Stimulated activated CD4-positive, alpha-beta T cell treated with anti-CD3 and anti-CD28 coated beads, Interleukin-1b, Interleukin-23, amount 100 ng/mL, for 4 hours (primary cell): ENCODE data around the gene EIF2A.
A peak's percentile ranks its signal among the peaks of the same experiment; 100 is the strongest.
"Not testable (repeated sequence)": the region's sequence is repeated elsewhere in the genome, so short reads cannot be mapped to it uniquely, and the experiment has no call there.

Experiments
- DNase-seq, 2 donors: peaks; one replicate each; pipeline ENCODE4 v3.0.0-alpha.2; 2020; ENCODE audit warnings: low read depth in 2 of 2

Gene EIF2A

DNA sequence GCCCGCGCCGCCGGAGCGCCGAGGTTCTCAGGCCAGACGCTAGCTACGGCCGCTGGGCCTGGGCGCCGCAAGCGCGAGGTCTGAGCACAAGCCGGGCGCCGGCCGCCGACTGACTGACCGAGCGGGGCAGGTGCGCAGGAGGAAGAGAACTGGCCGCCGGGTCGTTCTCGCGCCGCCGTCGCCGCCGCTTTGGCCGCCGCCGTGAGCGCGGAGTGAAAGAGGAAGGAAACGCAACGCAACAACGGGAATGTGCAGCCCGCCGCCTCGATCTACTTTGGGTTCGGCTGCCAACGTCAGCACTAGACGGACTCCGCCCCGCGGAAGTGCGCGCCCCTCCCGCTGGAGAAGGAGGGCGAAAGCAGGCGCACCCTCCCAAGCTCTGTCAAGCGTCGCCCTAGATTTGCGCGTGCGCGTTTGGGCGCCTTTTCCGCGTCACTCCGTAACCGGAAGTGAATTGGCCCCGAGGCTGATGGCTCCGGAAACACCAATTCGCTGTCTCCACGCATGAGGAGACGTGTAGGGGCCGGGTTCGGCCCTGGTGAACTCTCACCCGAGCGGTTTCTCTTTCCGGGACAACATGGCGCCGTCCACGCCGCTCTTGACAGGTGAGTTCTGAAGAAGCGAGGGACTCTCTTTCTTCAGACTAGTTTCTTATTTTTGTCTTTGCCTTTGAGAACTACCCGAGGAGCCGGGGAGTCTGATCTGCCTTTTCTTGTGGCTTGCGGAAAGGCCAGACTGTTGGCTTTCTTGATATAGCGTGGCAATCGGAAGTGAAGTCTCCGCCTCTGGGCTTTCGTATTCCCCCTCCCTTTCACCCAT, at the start of gene EIF2A, which contains the start of gene SERP1:
EIF2A (plus strand) TSS at position 562 of the 819 bp plus-strand sequence; CDS start at position 578, 16 bp downstream.
SERP1 (minus strand) TSS at position 271 of the 819 bp plus-strand sequence. CDS start 361 bp downstream, outside the sequence.
- peak; percentile 96 to 98 for DNase-seq

DNA sequence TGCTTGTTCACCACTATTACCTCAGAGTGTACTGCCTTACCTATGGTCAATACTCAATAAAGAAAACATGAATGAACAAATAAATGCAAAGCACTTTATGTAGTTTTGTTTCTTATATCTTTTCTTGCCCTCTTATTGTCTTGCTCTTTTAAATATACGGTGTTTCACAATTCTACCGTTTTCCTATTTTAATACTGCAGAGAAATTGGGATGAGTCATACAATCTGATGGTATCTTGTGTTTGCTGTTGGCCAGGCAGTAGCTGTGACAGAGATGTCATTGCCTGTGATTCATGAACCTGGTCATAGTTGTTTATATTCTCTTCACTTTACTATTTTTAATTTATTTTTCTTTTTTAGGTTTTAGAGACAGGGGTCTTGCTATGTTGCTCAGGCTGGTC, 48.6 kb upstream of the EIF2A start:
- no peak for DNase-seq

DNA sequence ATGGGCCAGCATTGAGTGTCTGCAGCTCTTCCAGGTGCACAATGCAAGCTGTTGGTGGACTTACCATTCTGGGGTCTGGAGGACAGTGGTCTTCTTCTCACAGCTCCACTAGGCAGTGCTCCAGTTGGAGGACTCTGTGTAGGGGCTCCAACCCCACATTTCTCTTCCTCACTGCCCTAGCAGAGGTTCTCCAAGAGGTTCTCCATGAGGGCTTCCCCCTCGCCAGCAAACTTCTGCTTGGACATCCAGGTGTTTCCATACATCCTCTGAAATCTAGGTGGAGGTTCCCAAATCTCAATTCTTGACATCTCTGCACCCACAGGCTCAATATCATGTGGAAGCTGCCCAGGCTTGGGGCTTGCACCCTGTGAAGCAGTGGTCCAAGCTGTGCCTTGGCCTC, 45.6 kb upstream of the EIF2A start:
- DNase-seq = not testable (repeated sequence)

DNA sequence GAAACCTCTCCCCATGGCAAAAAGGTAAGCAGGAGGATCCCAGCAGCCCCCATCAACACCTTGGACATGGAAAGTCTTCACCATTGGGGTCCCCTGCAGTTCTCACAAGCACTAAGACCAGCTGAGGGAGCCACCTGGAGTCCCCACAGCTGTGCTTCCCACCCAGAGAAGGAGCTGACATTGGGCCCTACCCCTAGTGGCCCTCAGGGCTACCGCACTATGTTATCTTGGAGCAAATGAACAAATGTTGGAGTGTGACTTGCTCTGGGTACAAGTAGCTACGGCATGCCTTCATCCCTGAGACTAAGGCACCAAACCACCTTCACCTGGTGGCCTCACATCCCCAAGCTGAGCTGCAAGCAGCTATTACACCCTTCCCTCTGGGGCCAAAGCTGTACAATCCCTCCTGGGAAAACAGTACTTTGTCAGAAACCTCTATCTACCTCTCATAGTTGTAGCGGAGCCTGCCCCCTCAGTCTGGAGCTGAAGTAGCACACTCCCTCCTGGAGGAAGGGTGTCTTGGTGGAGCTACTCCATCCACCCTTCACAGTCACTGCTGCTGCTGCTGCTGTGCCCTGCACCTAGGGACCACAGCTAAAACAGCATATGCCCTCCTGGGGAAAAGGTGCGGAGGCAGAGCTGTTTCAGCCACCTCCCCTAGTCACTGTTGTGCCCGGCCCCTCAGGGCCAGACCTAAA, 43.0 kb upstream of the EIF2A start:
- DNase-seq = no peak

DNA sequence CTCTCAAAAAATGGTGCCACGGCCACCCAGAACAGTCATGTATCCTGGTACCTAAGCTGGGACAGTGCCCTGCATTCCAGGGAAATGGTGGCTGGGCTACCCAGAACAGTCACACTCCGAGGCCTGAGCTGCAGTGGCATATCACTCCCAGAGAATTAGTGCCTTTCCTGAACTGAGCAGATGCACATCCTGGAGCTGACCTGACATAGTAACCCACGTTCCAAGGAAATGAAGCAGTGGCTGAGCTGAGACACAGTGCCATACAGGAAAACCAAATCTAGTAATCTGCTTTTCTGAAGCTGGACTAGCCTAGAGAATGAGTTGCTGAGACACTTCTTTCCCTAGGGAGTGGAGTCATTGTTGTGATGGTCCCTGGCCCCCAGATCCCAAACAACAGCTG, 42.1 kb upstream of the EIF2A start:
- DNase-seq = no peak

DNA sequence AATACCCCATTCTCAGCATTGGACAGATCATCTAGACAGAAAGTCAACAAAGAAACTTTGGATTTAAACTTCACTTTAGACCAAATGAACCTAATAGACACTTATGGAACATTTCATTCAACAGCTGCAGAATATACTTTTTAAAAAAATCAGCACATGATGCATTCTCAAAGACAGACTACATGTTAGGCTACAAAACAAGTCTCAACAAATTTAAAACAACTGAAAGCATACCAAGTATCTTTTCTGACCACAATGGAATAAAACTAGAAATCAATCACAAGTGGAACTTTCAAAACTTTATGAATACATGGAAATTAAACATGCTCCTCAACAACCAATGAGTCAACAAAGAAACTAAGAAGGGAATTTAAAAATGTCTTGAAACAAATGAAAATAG, 38.2 kb upstream of the EIF2A start:
- DNase-seq = no peak

DNA sequence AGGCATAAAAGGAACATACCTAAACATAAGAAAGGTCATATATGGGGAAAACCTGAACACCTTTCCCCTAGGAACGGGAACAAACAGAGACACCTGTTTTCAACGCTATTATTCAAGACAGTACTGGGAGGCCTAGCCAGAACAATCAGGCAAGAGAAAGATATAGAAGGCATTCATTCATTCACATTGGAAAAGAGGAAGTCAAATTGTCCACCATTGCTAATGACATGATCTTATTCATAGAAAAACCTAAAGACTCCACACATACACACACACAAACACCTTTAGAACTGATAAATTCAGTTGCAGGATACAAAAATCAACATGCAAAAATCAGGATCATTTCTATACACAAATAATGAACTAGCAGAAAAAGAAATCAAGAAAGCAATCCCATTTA, 36.8 kb upstream of the EIF2A start:
- DNase-seq = no peak

DNA sequence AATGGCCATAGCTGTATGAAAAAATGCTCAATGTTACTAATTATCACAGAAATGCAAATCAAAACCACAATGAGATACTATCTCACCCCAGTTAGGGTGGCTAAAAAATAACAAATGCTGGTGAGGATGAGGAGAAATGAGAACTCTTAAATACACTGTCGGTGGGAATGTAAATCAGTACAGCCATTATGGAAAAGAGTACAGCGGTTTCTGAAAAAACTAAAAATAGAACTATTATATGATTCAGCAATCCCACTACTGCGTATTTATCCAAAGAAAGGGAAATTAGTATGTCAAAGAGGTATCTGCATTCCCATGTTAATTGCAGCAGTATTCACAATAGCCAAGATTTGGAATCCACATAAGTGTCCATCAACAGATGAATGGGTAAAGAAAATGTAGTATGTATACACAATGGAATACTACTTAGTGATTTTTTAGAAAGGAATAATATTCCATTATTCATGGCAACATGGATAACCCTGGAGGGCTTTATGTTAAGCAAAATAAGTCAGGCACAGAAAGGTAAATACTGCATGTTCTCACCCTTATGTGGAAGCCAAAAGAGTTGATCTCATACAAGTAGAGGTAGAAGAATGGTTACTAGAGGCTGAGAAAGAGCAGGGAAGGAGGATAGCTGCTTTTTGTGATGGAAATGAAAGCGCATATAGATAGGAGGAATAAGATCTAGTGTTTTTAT, 35.3 kb upstream of the EIF2A start:
- DNase-seq = no peak

DNA sequence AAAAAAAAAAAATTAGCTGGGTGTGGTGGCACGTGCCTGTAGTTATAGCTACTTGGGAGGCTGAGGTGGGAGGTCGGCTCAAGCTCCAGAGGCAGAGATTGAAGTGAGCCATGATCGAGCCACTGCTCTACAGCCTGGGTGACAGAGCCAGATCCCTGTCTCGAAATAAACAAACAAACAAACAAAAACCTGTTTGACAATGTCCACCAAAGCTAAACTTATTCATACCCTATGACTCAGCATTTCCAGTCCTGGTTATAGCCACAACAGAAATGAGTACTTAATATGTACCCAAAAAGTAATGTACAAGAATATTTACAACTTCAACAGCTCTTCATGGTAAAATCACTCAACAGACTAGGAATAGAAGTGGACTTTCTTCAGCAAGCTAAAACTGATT, 31.4 kb upstream of the EIF2A start:
- no peak for DNase-seq

DNA sequence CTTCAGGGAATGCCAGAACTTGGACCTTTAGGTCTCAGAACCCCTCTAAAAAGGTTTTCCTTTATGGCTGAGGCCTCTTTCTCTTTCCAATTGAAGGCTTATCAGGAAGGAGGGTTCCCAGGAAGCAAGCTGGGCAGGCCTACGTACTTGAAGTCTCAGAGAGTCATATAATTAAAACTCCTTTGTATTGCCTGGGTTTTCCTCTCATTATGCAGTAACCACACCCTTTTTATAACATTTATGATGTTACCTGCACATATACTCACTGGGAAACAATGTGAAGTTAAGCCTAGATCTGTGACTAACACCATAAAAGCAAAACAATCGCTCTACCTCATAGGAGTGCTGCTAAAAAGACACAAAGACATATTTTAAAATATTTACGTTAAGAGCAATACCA, 27.6 kb upstream of the EIF2A start:
- DNase-seq = no peak

DNA sequence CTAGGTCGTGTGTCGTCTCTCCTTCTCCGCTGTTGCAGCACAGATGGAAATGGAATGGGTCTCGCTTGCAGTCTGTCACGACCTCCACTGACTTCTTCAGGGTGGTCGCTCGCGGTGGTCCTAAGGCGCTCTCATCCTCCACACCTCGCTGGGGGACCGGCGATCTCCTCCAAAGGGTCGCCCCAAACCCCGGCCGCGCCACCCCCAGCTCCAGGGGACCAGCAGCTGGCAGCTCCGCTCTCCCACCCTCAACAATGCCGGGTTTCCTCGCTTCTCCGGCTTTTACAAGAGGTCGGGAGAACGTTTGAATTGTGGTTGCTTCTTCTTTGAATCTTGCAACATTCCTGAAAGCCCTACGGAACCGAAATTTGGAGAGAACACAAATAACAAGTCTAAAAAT, 26.2 kb upstream of the EIF2A start:
- no peak for DNase-seq

DNA sequence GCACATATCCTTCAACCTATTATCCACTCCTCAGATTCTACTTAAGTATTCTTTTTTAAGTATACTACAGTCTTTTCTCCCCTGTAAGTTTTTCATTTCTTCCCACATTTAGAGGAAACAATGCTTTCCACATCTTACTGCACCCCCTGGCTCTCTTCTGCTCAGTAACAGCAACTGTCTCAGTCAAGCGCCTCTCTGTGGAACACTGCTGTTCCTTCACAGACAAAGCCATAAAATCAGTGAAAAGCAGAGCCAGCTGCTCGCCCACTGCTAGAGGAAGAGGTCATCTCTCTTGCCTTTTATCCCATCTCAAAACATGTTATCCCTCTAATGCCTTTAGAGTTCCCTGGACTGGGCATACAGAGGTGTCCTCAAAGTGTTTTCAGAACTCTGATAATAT, 25.1 kb upstream of the EIF2A start:
- no peak for DNase-seq

DNA sequence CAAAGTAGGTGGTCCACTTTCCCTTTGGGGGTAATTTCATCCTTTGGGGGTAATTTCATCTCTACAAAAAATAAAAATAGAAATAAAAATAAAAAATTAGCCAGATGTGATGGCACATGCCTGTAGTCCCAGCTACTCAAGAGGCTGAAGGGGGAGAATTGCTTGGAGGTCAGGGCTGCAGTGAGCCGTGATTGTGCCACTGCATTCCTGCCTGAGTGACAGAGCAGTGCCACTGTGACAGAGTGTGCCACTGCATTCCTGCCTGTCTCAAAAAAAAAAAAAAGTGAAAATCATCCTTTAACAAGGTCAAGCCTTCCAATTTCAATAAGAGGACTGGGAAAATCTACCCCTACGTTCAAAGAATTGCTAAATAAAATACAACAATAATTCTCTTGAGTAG, 23.0 kb upstream of the EIF2A start:
- no peak for DNase-seq

DNA sequence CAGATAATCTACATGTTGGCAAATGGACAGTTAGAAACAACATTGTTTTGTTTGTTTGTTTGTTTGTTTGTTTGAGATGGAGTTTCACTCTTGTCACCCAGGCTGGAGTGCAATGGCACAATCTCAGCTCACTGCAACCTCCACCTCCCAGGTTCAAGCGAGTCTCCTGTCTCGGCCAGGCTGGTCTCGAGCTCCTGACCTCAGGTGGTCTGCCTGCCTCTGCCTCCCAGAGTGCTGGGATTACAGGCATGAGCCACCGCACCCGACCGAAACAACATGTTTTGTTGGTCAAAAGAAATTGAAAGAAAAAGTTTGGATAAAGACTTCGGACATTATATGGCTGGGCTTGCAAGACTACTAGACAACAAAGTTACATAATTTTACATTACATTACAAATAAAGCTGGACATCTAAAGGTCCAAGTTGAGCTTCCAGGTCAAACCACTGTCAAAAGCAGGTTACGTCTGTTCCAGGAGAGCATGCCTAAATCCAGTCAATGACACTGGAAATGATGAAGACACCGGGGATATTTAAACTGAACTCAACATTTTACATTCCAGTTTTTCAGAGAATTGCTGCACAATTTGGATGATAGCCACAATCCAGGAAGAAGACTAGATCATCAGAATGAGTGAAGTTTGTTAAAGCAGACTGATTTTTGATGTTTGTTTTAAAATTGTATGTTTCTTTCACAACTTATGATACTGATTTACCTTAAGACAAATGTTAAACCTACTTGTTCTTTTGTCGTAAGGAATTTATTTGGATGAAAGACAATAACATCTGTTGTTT, 18.9 kb upstream of the EIF2A start:
- DNase-seq = no peak

DNA sequence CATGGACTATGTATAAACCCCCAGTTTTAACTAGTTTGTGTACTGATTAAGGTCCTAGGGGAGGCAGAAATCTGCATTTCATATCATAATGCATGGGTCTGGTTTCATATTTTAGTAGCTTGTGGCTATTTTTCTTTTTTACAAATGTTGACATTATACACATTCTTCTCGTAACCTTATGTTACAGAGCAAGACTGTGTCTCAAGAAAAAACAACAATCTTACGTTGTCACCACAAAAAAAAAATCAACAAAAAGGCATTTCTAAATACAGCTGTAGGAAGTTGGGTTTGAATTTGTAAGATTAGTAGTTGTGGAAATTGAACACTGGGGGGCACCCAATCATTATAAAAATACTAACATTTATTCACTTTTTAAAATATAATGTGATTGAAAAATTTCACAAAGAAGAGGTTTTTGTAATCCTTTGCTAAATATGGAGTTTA, 18.2 kb upstream of the EIF2A start:
- no peak for DNase-seq

DNA sequence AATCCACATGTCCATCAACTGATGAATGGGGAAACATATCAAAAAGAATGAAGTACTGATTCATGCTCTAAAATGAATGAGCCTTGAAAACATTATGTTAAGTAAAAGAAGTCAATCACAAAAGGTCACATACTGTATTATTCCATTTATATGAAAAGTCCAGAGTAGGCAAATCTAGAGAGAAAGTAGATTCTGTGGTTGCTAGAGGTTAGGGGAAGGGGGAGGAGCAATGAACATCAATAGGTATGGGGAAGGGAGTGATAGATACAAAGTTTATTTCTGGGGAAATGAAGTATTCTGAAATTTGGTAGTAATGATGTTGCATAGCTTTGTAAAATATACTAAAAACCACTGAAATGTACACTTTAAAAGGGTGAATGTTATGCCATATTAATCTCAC, 14.8 kb upstream of the EIF2A start:
- DNase-seq = no peak

DNA sequence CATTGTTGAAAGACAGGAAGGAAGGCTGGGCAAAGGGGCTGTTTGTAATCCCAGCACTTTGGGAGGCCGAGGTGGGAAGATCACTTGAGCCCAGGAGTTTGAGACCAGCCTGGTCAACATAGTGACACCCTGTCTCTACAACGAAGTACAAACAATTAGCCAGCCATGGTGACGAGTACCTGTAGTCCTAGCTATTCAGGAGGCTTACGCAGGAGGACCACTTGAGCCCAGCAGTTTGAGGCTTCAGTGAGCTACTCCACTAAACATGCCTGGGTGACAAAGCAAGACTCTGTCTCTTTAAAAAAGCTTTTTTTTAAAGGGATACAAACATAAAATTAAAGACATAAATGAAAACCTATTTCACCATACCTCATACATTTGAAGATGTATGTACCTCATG, 11.4 kb upstream of the EIF2A start:
- DNase-seq = no peak

DNA sequence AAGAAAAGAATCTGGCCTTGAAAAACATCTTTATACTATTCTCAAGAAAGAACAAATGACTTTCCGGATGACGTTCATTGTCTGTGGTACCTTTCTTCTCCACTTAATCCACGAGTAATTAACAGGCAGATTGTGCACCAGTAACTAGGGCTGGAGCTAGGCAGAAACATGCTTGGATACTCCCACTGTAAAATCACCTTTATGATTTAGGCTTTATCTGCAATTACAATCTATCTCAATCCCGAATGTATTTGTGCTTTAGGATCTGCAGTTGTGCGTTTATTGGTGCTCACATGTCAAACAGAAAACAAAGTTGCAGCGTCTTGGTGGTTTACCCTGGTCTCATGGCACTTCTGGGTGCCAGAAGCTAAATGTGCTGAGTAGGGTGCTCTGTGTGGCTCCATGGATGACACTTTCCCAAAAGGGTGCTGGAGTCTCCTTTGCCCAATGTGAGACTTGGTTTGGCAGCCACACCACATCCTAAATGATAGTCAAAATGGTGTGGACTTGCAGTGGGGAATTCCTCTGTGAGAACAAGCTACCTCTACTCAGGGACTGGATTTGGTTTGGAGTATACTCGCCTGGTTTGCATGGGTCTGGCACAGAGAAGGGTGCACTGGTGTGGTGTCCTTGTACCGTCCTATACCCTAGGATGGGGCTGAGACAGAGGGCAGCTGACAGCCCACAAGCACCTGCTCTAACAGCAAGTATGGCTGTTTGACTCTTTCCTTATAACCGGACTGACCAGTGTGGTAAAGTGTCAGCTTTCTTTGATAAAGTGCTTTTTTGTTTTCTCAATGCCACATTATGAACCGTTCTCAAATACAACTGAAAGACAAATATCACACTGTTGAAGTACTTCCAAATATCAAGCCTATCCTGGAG, 8.0 kb upstream of the EIF2A start:
- no peak for DNase-seq

DNA sequence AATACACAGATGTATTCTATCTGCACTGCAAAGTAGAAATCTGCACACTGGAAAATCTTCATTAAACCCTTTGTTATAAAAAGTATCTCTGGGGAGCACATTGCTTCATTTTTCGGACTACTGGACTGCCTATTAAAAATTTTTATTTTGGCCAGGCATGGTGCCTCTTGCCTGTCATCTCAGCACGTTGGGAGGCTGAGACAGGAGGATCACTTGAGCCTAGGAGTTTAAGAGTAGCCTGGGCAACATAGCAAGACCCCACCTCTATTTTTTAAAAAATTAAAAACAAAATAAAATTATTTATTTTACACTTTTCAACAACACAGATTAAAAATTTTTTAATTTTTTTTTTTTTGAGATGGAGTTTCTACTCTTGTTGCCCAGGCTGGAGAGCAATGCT, 6.3 kb upstream of the EIF2A start:
- no peak for DNase-seq

DNA sequence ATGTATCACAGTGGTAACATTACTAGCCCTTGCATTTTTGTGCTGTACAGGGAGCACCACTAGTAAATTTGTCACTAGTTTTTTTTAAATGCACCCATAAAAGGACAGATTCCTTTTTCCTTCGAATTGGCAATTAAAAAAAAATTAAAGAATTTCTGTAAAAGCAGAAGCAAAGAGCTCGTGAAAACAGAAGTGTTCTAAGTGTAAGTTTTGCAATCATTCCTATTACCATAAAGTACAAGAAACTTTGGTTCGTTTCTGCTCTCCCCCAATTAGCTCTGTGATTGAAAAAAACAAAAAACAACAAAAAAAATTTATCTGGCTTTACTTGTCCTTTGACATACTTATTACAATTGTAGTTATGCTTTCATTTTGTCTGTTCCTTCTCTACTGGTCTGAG, 5.6 kb upstream of the EIF2A start:
- DNase-seq = no peak

DNA sequence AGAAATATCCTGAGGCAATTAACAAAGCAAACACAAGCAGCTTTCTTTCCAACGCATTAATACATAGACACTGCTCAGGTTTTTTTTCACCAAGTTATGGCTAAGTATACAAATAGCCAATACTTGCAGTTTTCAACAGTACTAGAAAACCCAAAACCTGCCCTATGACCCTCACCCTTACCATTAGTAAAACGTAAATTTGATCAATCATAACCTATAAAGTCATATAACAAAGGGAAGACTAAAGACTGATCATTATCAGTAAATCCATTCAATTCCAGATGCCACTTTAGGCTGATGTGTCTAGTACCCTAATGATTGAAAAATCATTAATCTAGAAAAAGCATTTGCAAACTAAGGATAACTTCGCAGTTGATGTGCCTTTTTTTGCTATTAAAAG, 3.5 kb upstream of the EIF2A start:
- no peak for DNase-seq
